Large intestine (tissue), 3 donors: ENCODE measurements around the gene SARNP. TPM values are rescaled to one million over a fixed set of nuclear protein-coding genes. Genes with fewer than 3 reads are reported as not detected.
A peak's percentile ranks its signal among the peaks of the same experiment; 100 is the strongest.

Experiments used
- DNase-seq, 2 donors: peaks; one replicate each; pipeline versions ENCODE4 v3.0.0 to v3.0.0-alpha.2; 2013
- H3K27ac ChIP-seq: one replicate; pipeline ENCODE4 v1.5.1; 2013; ENCODE audit warnings: low read length
- H3K27me3 ChIP-seq: 2 replicates; pipeline ENCODE4 v1.6.1; 2013; ENCODE audit warnings: low read length; ENCODE audit not compliant: control insufficient read depth, insufficient read depth
- H3K36me3 ChIP-seq: 2 replicates; pipeline ENCODE4 v1.6.1; 2013; ENCODE audit warnings: low read length; ENCODE audit not compliant: control insufficient read depth, insufficient read depth
- H3K4me1 ChIP-seq: one replicate; pipeline ENCODE4 v1.6.1; 2013; ENCODE audit warnings: low read length; ENCODE audit not compliant: control insufficient read depth, insufficient read depth
- H3K4me3 ChIP-seq: one replicate; pipeline ENCODE4 v1.5.1; 2013; ENCODE audit warnings: low read length
- H3K9me3 ChIP-seq: one replicate; pipeline ENCODE4 v1.6.1; 2013; ENCODE audit warnings: mild to moderate bottlenecking, low read depth, low read length, moderate library complexity; ENCODE audit not compliant: control insufficient read depth
- WGBS: methylation state at CpG from one replicate; pipeline ENCODE4 v1.1.5; 2013; ENCODE audit warnings: low lambda C conversion rate; ENCODE audit not compliant: insufficient coverage; 5-methylcytosine and 5-hydroxymethylcytosine counted together
- polyA plus RNA-seq: library from polyadenylated mRNA; unstranded; fragments of 120-200 nt; gene quantifications from one replicate; pipeline ENCODE4 v1.2.1, GENCODE V29; 2013

The SARNP gene
- polyA plus RNA-seq, 1 donor = 71.4 TPM

DNA sequence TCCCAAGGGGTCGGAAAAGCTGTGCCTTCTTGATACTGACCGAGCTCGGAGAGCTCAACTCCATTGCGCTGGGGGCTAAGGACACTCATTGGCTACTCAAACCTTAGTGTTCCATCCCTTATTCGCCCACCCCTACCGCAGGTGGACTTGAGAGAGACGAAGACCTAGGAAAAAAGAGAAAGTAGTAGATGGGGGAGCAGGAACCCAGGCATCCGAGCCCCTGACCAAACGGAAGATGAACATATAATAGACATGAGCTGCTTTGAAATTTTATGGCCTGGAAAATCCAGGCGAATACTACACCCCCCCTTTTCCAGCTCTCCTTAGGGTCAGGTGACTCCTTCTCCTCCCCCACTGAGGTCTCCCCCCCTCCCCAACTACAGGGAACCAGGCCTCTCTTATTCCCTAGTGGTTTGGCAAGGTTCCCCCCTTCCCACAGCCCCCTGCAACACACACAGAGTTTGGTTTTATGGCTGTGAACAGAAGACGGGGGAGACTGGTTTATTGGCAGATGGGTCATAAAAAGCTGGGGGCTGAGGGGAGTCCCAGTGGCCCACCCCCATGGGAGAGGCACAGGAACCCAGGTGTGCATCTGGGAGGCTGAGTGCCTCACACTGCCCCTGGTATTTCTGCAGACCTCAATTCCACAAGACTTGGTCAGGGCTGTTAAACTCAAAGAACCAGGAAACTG, 73.0 kb downstream of the SARNP start:
- peaks cover 4% of the 10 kb centered on the region for H3K36me3 ChIP-seq
- H3K9me3 ChIP-seq = peaks cover 3% of the 10 kb centered on the region
- no peak overlapping the region for H3K27ac ChIP-seq
- peak in 1 of 2 donors; percentile 28 for DNase-seq
- WGBS = no CpG with 5 or more reads among the region's 11 CpGs
- H3K27me3 ChIP-seq = no peaks in the 10 kb centered on the region
- peak overlapping the region; percentile 61 for H3K4me3 ChIP-seq
- H3K4me1 ChIP-seq = peaks cover 19% of the 10 kb centered on the region

DNA sequence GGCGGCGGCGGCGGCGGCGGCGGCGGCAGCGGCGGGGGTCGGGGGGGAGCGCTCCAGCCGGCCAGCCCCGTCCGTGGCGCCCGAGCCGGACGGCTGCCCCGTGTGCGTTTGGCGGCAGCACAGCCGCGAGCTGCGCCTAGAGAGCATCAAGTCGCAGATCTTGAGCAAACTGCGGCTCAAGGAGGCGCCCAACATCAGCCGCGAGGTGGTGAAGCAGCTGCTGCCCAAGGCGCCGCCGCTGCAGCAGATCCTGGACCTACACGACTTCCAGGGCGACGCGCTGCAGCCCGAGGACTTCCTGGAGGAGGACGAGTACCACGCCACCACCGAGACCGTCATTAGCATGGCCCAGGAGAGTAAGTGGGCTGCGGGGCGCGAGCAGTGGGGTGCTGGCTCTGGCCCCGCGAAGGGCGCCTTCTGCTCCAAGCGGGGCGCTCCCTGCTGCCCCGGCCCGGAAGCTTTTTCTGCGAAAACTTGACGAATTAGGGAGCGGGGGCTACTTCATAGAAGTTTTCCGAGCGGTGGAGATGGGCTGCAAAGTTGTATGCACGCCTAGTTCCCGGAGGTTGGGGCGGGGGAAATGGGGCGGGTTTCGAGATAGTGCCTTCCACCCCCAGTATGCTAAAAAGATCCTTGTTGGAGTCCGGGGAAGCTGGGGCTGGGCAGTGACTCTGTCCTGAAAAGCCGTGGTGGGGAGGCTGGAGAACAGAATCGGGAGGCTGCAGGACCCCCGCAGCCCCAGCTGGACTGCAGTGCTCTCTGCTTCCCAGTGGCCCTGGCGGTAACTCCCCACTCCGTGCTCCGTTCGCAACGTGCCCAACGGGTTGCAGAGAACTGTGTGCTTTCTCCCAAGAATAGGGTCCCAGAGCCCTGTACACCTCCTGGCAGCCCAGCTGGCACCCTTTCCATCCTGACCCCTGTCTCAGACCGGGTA, 73.9 kb downstream of the SARNP start:
- DNase-seq = peak in 1 of 2 donors; percentile 70
- Histone ChIP-seq H3K27me3 (no peaks in the 10 kb centered on the region), H3K4me3 (peak overlapping the region; percentile 61), H3K4me1 (peaks cover 19% of the 10 kb centered on the region), H3K27ac (no peak overlapping the region), H3K9me3 (peaks cover 3% of the 10 kb centered on the region), H3K36me3 (peaks cover 2% of the 10 kb centered on the region)
- no CpG with 5 or more reads among the region's 73 CpGs for WGBS

DNA sequence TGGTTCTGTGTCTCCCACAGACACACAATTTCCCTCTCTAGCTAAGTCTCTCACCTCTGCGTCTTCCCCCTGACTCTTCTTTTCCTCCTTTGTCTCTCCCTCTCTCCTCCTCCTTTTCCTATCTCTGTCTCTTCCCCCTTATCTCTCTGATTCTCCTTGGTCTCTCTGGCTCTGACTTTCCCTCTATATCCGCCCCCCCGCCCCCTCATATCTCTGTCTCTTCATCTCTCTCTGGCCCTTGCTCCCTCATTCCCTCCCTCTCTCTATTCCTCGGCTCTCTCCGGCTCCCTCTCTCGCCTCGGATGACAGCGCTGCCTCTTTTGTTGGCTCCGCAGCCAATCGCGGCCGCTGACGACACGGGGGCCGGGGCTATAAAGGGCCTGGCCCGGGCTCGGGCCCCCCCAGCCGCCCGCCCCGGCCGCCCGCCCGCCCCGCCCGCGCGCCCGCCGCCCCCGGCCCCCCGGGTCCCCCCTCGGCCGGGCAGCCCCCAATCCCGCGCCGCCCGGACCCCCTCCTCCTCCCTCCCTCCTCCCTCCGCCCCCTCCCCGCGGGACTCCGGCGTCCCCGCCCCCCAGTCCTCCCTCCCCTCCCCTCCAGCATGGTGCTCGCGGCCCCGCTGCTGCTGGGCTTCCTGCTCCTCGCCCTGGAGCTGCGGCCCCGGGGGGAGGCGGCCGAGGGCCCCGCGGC, 74.7 kb downstream of the SARNP start, which contains the start of gene GDF11:
Gene GDF11, plus strand, starts transcription at position 404 of the 687 bp plus-strand sequence. Its CDS starts 195 bp downstream, at position 599.
- H3K27ac ChIP-seq = peak within 1 kb of the TSS; percentile 17
- peaks cover 23% of the 10 kb centered on the region for H3K4me1 ChIP-seq
- H3K4me3 ChIP-seq = peak within 1 kb of the TSS; percentile 61
- WGBS = 0% methylated on average over 3 of the region's 53 CpGs
- peaks cover 3% of the 10 kb centered on the region for H3K9me3 ChIP-seq
- no peaks in the 10 kb centered on the region for H3K27me3 ChIP-seq
- DNase-seq = peak; percentile 69 to 77
- no peaks in the 10 kb centered on the region for H3K36me3 ChIP-seq

DNA sequence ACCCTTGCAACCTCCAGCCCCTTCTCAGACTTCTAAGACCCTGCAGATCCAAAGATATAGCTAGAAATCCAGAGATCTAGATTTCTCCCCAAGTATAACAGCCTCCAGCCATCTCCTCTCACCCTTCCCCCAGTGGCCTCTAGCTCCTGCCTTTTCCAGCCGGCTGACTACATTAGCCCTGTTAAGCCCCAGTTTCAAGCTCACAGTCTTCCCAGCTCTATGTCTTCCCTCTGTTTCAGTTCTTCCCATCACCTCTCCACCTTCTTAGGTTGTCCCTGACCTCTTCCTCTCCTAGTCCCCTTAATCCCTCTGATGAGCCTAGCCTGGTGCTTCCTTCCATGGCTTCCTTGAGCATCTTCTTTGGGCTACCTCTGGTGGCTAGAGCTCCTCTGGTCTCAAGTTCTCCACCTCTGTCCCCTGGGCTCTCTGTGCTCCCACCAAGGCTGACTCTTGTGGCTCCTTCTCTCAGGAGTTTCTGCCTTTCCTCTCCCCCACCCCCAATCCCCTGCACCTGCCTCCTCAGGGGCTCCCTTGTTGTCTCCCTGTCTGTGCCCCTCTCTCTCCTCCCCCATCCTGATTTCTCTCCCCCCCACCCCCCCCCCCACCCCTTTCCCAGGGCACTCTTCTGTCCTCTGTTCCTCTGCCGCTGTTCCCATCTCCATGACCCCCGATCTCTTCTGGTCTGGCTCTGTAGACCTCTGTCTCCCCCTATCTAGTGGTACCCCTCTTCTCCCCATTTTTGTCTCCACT, 75.4 kb downstream of the SARNP start:
- peaks cover 3% of the 10 kb centered on the region for H3K9me3 ChIP-seq
- H3K27ac ChIP-seq = peak overlapping the region; percentile 17
- H3K4me3 ChIP-seq = peak overlapping the region; percentile 25
- 33% methylated on average over 1 of the region's 3 CpGs for WGBS
- DNase-seq = no peak
- no peaks in the 10 kb centered on the region for H3K36me3 ChIP-seq
- H3K27me3 ChIP-seq = no peaks in the 10 kb centered on the region
- H3K4me1 ChIP-seq = peaks cover 30% of the 10 kb centered on the region

DNA sequence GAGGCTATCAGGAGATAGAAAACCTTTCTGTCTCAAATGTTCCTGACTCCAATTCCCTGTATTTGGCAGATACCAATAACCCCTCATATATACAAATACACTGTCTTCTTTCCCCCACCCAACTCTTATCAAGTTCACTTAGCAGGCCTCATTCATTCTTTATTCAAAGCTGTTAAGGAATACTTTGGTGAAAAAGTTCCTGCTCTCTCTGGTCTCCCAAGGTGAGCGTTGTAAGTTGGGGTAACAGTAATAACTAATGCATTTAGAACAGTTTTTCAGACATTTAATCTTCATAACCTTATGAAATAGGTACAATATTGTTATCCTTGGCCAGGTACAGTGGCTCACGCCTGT, 78.5 kb downstream of the SARNP start:
- Histone ChIP-seq H3K36me3 (no peaks in the 10 kb centered on the region), H3K4me3 (peak overlapping the region; percentile 57), H3K27me3 (no peaks in the 10 kb centered on the region), H3K4me1 (peaks cover 28% of the 10 kb centered on the region), H3K27ac (no peak overlapping the region), H3K9me3 (peaks cover 3% of the 10 kb centered on the region)
- DNase-seq = no peak
- 100% methylated on average over 1 of the region's 2 CpGs for WGBS

DNA sequence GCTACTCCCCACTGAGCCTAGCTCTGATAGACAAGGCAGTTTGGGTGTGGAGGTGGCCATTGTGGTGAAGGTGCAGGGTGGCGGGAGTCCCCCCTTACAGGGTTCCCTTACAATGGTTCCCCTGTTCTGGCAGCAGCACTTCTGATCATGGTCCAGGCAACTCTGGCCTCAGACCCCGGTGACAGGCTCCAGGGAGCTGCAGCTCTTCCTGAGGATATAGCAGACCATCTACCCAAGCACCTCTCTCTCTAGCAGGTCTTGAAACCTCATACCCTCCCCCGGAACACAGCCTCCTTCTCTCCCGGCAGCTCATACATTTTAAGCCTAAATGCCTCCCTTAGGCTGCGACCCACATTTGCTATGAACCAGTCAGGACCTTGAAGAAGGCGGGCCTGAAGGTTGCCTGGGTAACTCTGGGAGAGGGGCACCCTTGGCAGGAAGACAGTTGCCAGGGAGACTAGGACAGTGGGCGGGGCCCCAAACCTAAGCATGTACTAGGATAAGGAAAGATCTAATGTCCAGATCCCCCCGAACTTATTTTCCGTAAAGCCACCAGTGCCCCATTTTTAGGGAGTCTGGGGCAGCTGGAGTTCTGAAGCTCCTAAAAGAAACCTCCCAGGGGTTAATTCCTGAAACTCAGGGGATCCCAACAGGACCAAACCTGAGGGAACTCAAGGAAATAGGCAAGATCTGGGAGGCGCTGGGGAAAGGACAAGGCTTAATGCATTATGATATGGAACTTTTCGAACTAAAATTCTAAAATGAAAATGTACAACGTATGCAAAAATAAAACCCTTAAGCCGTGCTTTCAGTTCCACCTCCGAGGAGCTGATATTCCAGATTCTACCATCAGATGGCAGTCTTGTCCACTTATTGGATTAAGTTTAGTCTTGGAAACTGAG, 79.2 kb downstream of the SARNP start:
- H3K9me3 ChIP-seq = peaks cover under 1% of the 10 kb centered on the region
- H3K4me3 ChIP-seq = peak overlapping the region; percentile 57
- 0% methylated on average over 3 of the region's 14 CpGs for WGBS
- H3K27ac ChIP-seq = peak overlapping the region; percentile 75
- no peaks in the 10 kb centered on the region for H3K36me3 ChIP-seq
- no peaks in the 10 kb centered on the region for H3K27me3 ChIP-seq
- peak; percentile 81 to 93 for DNase-seq
- peaks cover 26% of the 10 kb centered on the region for H3K4me1 ChIP-seq

DNA sequence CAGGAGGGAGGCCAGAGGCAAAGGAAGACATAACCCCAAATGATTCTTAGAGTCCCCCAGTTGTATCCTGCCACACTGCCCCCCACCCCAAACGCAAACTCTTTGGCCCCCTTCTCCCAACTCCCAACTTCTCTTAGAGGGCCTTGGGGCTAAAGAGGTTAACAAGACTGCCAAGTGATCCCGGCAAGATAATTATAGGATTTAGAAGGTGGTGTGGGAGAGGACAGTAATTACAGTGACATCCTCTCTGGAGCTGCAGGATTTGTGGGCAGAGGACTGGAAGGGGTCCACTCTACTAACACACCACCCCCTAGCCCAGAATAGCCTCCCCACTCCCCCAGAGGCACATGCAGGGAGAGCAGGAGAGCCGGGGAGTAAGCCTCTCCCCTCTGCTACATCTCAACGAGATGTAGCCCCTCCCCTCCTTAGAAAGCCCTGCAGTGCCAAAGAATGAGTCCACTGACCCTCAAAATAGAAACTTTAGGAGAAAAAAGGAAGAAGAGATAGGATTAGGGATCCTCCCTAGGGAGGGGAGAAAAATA, 79.9 kb downstream of the SARNP start:
- H3K27ac ChIP-seq = peak overlapping the region; percentile 75
- no peak for DNase-seq
- H3K4me3 ChIP-seq = peak overlapping the region; percentile 57
- H3K36me3 ChIP-seq = no peaks in the 10 kb centered on the region
- no peaks in the 10 kb centered on the region for H3K9me3 ChIP-seq
- peaks cover 25% of the 10 kb centered on the region for H3K4me1 ChIP-seq
- no CpG with 5 or more reads among the region's 4 CpGs for WGBS
- no peaks in the 10 kb centered on the region for H3K27me3 ChIP-seq

DNA sequence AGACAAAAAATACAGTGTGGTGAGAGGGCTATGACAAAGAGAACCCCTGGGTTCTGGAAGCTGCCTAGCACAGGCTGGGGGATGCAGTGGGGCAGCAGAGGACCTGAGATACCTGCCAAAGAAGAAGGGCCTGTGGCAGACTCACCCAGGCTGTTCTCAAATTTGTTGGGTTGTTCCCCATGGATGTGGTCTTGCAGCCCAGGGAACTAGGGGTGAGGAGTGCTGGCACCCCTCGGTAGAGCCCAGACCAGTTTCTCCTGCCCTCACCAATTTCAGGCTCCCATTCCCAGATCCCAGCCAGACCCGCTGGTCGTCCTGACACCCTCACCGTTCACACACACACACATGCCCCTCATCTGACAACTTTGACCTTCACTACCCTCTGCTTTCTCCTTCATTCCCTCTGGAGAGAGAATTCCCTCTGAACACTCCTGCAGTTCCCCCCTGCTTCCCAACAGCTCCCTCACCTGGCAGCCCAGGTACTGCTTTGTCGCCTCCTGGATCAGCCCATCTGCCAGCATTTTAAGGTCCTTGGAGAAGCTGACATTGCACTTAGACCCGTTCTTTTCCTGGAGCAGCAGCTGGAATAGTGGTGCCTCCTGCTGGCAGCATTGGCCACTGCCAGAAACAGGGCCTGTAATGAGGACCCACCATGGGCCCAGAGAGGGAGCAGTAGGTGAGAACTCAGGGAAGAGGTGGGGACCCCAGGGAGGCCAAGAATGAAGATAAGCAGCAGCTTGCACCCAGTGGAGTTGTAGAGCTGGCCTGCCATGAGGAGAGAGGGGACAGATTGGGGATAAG, 80.5 kb downstream of the SARNP start:
- H3K36me3 ChIP-seq = no peaks in the 10 kb centered on the region
- no peak overlapping the region for H3K4me3 ChIP-seq
- H3K27ac ChIP-seq = peak overlapping the region; percentile 75
- peak; percentile 89 to 92 for DNase-seq
- H3K4me1 ChIP-seq = peaks cover 20% of the 10 kb centered on the region
- no CpG with 5 or more reads among the region's 6 CpGs for WGBS
- H3K9me3 ChIP-seq = no peaks in the 10 kb centered on the region
- H3K27me3 ChIP-seq = no peaks in the 10 kb centered on the region
